ENCODE results near the gene TUBE1. TPM values are rescaled to one million over a fixed set of nuclear protein-coding genes. Genes with fewer than 3 reads are reported as not detected.

TUBE1 gene
- polyA plus RNA-seq, 1 of the 3 experiments (the other 2 are of a cell fraction): 11.9 TPM

DNA sequence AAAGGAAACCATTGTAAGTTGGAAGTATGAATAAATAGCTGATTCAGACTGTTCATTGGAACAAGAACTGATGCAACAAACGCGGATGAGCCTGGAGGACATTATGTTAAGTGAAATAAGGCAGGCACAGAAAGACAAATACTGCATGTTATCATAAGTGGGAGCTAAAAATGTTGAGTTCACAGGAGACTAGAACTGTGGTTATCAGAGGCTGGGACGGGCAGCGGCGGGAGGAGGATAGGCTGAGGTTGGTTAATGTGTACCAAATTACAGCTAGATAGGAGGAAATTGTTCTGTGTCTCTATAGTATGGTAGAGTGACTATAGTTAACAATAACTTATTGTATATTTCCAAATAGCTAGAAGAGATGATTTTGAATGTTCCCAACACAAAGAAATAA, 40.9 kb upstream of the TUBE1 start:
- no peak for DNase-seq
- no peaks in the 10 kb centered on the region for H3K79me2 ChIP-seq (ENCODE audit: insufficient read depth)
- H3K9me3 ChIP-seq: no peaks in the 10 kb centered on the region
- no peaks in the 10 kb centered on the region for H3K9me2 ChIP-seq
- H2AFZ ChIP-seq (ENCODE audit: low read depth): no peak overlapping the region
- CTCF ChIA-PET: interaction anchor here (1.1 kb wide), 1 partner anchor 11 kb away, joined by 4 read pairs; no protein-coding TSS in a partner anchor
- no peak overlapping the region for H3K4me2 ChIP-seq
- H3K27ac ChIP-seq (ENCODE audit: low read depth in 2 of 2, low read length in 1 of 2): no peak overlapping the region
- H4K20me1 ChIP-seq (ENCODE audit: insufficient read depth): no peaks in the 10 kb centered on the region
- no peak overlapping the region for H3K4me3 ChIP-seq (ENCODE audit: low read depth in 2 of 2, low read length in 1 of 2)
- H3K36me3 ChIP-seq (replicated peaks in 1 of 2; ENCODE audit: control insufficient read depth in 1 of 2, insufficient read depth in 2 of 2, low read length in 1 of 2): peaks cover 0 to 54% of the 10 kb centered on the region in 2 experiments
- H3F3A ChIP-seq (replicated peaks; ENCODE audit: insufficient read depth): no peaks in the 10 kb centered on the region
- peaks cover 0 to 8% of the 10 kb centered on the region in 2 experiments; a peak in 2 of 4 replicates for H3K4me1 ChIP-seq (ENCODE audit: control insufficient read depth in 1 of 2, insufficient read depth in 2 of 2, low read depth in 1 of 2, low read length in 1 of 2)
- H3K27me3 ChIP-seq (ENCODE audit: insufficient read depth): no peaks in the 10 kb centered on the region
- H3K9ac ChIP-seq: no peak overlapping the region
- 87% methylated on average over 5 of the region's 5 CpGs for WGBS (ENCODE audit: low lambda C conversion rate)
- POLR2A ChIA-PET: no interaction called here
- TF ChIP-seq, protein P1, sequence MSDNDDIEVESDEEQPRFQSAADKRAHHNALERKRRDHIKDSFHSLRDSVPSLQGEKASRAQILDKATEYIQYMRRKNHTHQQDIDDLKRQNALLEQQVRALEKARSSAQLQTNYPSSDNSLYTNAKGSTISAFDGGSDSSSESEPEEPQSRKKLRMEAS (IDR thresholded peaks at IDR 0.05; ENCODE audit: low read depth): no peak
- TF ChIP-seq SIN3A (IDR thresholded peaks at IDR 0.05; ENCODE audit: borderline replicate concordance, low read depth, low read length) (no peak), FOXM1 (IDR thresholded peaks at IDR 0.05; ENCODE audit: low read depth) (no peak), RFX5 (IDR thresholded peaks at IDR 0.05; ENCODE audit: low read length) (no peak), NFIC (IDR thresholded peaks at IDR 0.05; ENCODE audit: borderline replicate concordance) (no peak), RXRA (IDR thresholded peaks at IDR 0.05; ENCODE audit: borderline replicate concordance, low read depth) (no peak)
- TF ChIP-seq, protein P2, sequence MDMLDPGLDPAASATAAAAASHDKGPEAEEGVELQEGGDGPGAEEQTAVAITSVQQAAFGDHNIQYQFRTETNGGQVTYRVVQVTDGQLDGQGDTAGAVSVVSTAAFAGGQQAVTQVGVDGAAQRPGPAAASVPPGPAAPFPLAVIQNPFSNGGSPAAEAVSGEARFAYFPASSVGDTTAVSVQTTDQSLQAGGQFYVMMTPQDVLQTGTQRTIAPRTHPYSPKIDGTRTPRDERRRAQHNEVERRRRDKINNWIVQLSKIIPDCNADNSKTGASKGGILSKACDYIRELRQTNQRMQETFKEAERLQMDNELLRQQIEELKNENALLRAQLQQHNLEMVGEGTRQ (IDR thresholded peaks at IDR 0.05; ENCODE audit: borderline replicate concordance, low read depth, low read length): no peak

DNA sequence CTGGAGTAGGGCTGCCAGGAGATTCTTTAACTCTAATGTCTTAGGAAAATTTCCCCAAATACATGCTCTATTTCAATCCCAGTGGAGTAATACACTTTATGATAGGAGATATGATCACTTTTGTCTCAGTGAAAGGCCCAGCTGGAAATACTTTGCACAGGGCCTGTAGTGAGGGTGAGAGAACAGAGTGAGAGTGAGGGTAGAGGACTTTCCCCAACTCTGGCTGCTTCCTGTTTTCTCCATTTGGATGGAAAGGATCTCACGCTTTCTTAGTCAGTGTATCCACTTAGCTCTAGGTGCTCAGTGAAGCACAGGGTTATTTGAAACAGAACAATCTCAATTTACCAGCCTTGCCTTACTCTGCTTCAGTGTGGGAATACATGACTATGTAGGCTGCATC, 36.7 kb upstream of the TUBE1 start:
- H2AFZ ChIP-seq (ENCODE audit: low read depth): no peak overlapping the region
- H3K36me3 ChIP-seq (replicated peaks in 1 of 2; ENCODE audit: control insufficient read depth in 1 of 2, insufficient read depth in 2 of 2, low read length in 1 of 2): peaks cover 0 to 37% of the 10 kb centered on the region in 2 experiments
- no peak overlapping the region for H3K4me3 ChIP-seq (ENCODE audit: low read depth in 2 of 2, low read length in 1 of 2)
- no peaks in the 10 kb centered on the region for H4K20me1 ChIP-seq (ENCODE audit: insufficient read depth)
- H3K9me2 ChIP-seq: no peaks in the 10 kb centered on the region
- peaks cover 0 to 20% of the 10 kb centered on the region in 2 experiments; a peak in 2 of 4 replicates for H3K4me1 ChIP-seq (ENCODE audit: control insufficient read depth in 1 of 2, insufficient read depth in 2 of 2, low read depth in 1 of 2, low read length in 1 of 2)
- H3K27ac ChIP-seq (ENCODE audit: low read depth in 2 of 2, low read length in 1 of 2): peak overlapping the region in 1 of 2 experiments; percentile 31; a peak in 2 of 4 replicates
- H3F3A ChIP-seq (replicated peaks; ENCODE audit: insufficient read depth): no peaks in the 10 kb centered on the region
- H3K79me2 ChIP-seq (ENCODE audit: insufficient read depth): no peaks in the 10 kb centered on the region
- DNase-seq: no peak
- 100% methylated on average over 1 of the region's 1 CpG for WGBS (ENCODE audit: low lambda C conversion rate)
- ChIA-PET CTCF (interaction anchor here (0.7 to 1.5 kb wide), 4 partner anchors 11 to 56 kb away, joined by 5 to 6 read pairs (median 5); partner anchors contain the start of genes FAM229B and TUBE1), POLR2A (interaction anchor here (1.0 kb wide), 1 partner anchor 41 kb away, joined by 3 read pairs; no protein-coding TSS in a partner anchor)
- no peak overlapping the region for H3K4me2 ChIP-seq
- no peaks in the 10 kb centered on the region for H3K9me3 ChIP-seq
- no peaks in the 10 kb centered on the region for H3K27me3 ChIP-seq (ENCODE audit: insufficient read depth)
- H3K9ac ChIP-seq: no peak overlapping the region
- no peak for TF ChIP-seq GABPA (IDR thresholded peaks at IDR 0.05; ENCODE audit: low read depth)
- TF ChIP-seq, protein P3, sequence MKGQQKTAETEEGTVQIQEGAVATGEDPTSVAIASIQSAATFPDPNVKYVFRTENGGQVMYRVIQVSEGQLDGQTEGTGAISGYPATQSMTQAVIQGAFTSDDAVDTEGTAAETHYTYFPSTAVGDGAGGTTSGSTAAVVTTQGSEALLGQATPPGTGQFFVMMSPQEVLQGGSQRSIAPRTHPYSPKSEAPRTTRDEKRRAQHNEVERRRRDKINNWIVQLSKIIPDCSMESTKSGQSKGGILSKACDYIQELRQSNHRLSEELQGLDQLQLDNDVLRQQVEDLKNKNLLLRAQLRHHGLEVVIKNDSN (IDR thresholded peaks at IDR 0.05; ENCODE audit: borderline replicate concordance, low read depth): no peak
- no peak for TF ChIP-seq EZH2phosphoT487 (IDR thresholded peaks at IDR 0.05; ENCODE audit: borderline replicate concordance, low read depth)
- TF ChIP-seq, protein P4, sequence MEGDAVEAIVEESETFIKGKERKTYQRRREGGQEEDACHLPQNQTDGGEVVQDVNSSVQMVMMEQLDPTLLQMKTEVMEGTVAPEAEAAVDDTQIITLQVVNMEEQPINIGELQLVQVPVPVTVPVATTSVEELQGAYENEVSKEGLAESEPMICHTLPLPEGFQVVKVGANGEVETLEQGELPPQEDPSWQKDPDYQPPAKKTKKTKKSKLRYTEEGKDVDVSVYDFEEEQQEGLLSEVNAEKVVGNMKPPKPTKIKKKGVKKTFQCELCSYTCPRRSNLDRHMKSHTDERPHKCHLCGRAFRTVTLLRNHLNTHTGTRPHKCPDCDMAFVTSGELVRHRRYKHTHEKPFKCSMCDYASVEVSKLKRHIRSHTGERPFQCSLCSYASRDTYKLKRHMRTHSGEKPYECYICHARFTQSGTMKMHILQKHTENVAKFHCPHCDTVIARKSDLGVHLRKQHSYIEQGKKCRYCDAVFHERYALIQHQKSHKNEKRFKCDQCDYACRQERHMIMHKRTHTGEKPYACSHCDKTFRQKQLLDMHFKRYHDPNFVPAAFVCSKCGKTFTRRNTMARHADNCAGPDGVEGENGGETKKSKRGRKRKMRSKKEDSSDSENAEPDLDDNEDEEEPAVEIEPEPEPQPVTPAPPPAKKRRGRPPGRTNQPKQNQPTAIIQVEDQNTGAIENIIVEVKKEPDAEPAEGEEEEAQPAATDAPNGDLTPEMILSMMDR (IDR thresholded peaks at IDR 0.05): no peak
- no peak for TF ChIP-seq CHD2 (IDR thresholded peaks at IDR 0.05; ENCODE audit: low read length, partially characterized antibody)
- no peak for TF ChIP-seq EP300 (IDR thresholded peaks at IDR 0.05; ENCODE audit: borderline replicate concordance in 1 of 2, low read depth in 1 of 2, low read length in 1 of 2)
- no peak for TF ChIP-seq TAF1 (IDR thresholded peaks at IDR 0.05; ENCODE audit: borderline replicate concordance, low read depth, low read length)
- TF ChIP-seq FOSL2 (IDR thresholded peaks at IDR 0.05; ENCODE audit: borderline replicate concordance, low read depth): no peak
- no peak for TF ChIP-seq GATA2 (CRISPR knock-in tag; IDR thresholded peaks at IDR 0.05)
- no peak for TF ChIP-seq ELF1 (IDR thresholded peaks at IDR 0.05)
- TF ChIP-seq, protein P5, sequence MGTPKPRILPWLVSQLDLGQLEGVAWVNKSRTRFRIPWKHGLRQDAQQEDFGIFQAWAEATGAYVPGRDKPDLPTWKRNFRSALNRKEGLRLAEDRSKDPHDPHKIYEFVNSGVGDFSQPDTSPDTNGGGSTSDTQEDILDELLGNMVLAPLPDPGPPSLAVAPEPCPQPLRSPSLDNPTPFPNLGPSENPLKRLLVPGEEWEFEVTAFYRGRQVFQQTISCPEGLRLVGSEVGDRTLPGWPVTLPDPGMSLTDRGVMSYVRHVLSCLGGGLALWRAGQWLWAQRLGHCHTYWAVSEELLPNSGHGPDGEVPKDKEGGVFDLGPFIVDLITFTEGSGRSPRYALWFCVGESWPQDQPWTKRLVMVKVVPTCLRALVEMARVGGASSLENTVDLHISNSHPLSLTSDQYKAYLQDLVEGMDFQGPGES (IDR thresholded peaks at IDR 0.05; ENCODE audit: low read depth, low read length): no peak
- TF ChIP-seq JUND (IDR thresholded peaks at IDR 0.05): no peak
- no peak for TF ChIP-seq FOXJ3 (CRISPR knock-in tag; IDR thresholded peaks at IDR 0.05)
- TF ChIP-seq POLR2AphosphoS5 (IDR thresholded peaks at IDR 0.05; ENCODE audit: low read depth, low read length): no peak
- no peak for TF ChIP-seq RFX5 (IDR thresholded peaks at IDR 0.05; ENCODE audit: low read length)
- TF ChIP-seq RXRA (IDR thresholded peaks at IDR 0.05; ENCODE audit: borderline replicate concordance, low read depth): no peak
- TF ChIP-seq TCF12 (IDR thresholded peaks at IDR 0.05): no peak

Data from SK-N-SH (cell line).